AG09309 (cell line): ENCODE measurements around the gene EXOG.

Experiments
- DNase-seq: peaks from one replicate; pipeline ENCODE4 v3.0.0-alpha.2; 2010; ENCODE audit warnings: low read depth
- H3K4me3 ChIP-seq: 2 replicates; pipeline ENCODE4 v1.5.1; 2011; ENCODE audit warnings: mild to moderate bottlenecking, low read depth, low read length, moderate library complexity; ENCODE audit not compliant: control insufficient read depth
- CTCF ChIP-seq: IDR thresholded peaks from 2 replicates; pipeline ENCODE4 v1.5.1; 2011; ENCODE audit warnings: mild to moderate bottlenecking, low read depth, low read length, inconsistent platforms; ENCODE audit not compliant: insufficient read depth, control insufficient read depth; ENCODE audit errors: missing control alignments

Gene EXOG

GRCh38 chr3:38496131-38496910 is at the start of gene EXOG:
Gene EXOG, plus strand, starts transcription at chr3:38496340. Its CDS starts 28 bp downstream, at chr3:38496368.
- TF ChIP-seq CTCF, result peak; percentile 85

GRCh38 chr3:38446812-38447211 is 49.3 kb upstream of the EXOG start:
- DNase-seq, result no peak
- TF ChIP-seq CTCF, result no peak
- no peak overlapping the region for H3K4me3 ChIP-seq

More at GRCh38 chr3:38496131-38496910, at the start of gene EXOG:
- H3K4me3 ChIP-seq, result peak within 1 kb of the TSS; percentile 79
- DNase-seq, result peak; percentile 60

- H3K4me3 ChIP-seq, result no peak overlapping the region
- no peak for DNase-seq
- no peak for TF ChIP-seq CTCF
Observed at GRCh38 chr3:38450853-38451252, 45.3 kb upstream of the EXOG start.

GRCh38 chr3:38453075-38453912 is 42.8 kb upstream of the EXOG start, which contains the start of gene ACVR2B:
Gene ACVR2B, plus strand, starts transcription at chr3:38453890. Its CDS starts 433 bp downstream, at chr3:38454323.
- H3K4me3 ChIP-seq, result peak within 1 kb of the TSS; percentile 74
- no peak for TF ChIP-seq CTCF
- DNase-seq, result no peak

DNA sequence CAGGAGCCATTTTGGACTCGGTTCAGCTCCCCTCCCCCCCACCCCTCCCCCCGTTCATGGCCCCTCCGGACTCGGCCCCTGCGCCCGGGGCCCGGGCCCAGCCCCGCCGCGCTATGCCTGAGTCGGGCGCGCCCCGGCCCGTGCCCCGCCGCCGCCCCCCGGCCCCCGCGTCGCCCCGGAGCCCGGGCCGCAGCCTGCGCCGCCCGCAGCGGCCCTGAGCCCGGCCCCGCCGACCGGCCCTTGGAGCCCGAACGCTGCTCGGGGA is 42.3 kb upstream of the EXOG start:
- no peak for DNase-seq
- no peak for TF ChIP-seq CTCF
- H3K4me3 ChIP-seq, result peak overlapping the region; percentile 74

GRCh38 chr3:38454178-38454883 is 41.8 kb upstream of the EXOG start:
- DNase-seq, result no peak
- peak overlapping the region; percentile 74 for H3K4me3 ChIP-seq
- no peak for TF ChIP-seq CTCF
